Activated CD4-positive, alpha-beta memory T cell treated with anti-CD3 and anti-CD28 coated beads, Interleukin-2, amount 10 ng/mL, durations not matched to agents 7 days and 5 days (primary cell): ENCODE data around the gene COX19. TPM values are rescaled to one million over a fixed set of nuclear protein-coding genes. Genes with fewer than 3 reads are reported as not detected.
"Not testable (repeated sequence)": the region's sequence is repeated elsewhere in the genome, so short reads cannot be mapped to it uniquely, and the experiment has no call there.

ENCODE experiments used
- CTCF ChIA-PET: fragments of 350-600 bp; sonication (Branson Sonifier 250); formaldehyde crosslinking; loops from one replicate; lab custom pipeline; 2021; ENCODE audit warnings: antibody characterized with exemption, inconsistent platforms; lab: Charles Lee
- POLR2A ChIA-PET: fragments of 350-600 bp; sonication (Branson Sonifier 250); formaldehyde crosslinking; loops from one replicate; lab custom pipeline; 2021; ENCODE audit warnings: antibody characterized with exemption; lab: Charles Lee
- DNase-seq: peaks from one replicate; pipeline ENCODE4 v3.0.0-alpha.2; 2020
- H3K27ac Mint-ChIP-seq: one replicate; pipeline ENCODE4 v1.8.0; 2021; ENCODE audit warnings: mild to moderate bottlenecking, mixed read lengths
- H3K27me3 Mint-ChIP-seq: one replicate; pipeline ENCODE4 v1.8.0; 2021; ENCODE audit warnings: mixed read lengths
- H3K36me3 Mint-ChIP-seq: one replicate; pipeline ENCODE4 v1.8.0; 2021; ENCODE audit warnings: low read depth, mixed read lengths
- H3K4me1 Mint-ChIP-seq: one replicate; pipeline ENCODE4 v1.8.0; 2021; ENCODE audit warnings: mixed read lengths
- H3K4me3 Mint-ChIP-seq: one replicate; pipeline ENCODE4 v1.8.0; 2021; ENCODE audit warnings: mild to moderate bottlenecking, mixed read lengths
- H3K9me3 Mint-ChIP-seq: one replicate; pipeline ENCODE4 v1.8.0; 2021; ENCODE audit warnings: mixed read lengths
- total RNA-seq, 2 experiments: library from RNA; stranded (reverse); gene quantifications; one replicate each; pipeline ENCODE4 v1.2.3, GENCODE V29; 2021

COX19 gene
- total RNA-seq, 2 experiments from 2014 or later = 17.4 to 18.2 TPM

- Mint-ChIP-seq H3K4me3 (no peak overlapping the region), H3K4me1 (no peaks in the 10 kb centered on the region), H3K9me3 (peaks cover 3% of the 10 kb centered on the region), H3K27ac (no peak overlapping the region), H3K27me3 (no peaks in the 10 kb centered on the region), H3K36me3 (peaks cover 5% of the 10 kb centered on the region)
- DNase-seq = no peak
- ChIA-PET CTCF (interaction anchor here (0.9 kb wide), 1 partner anchor 61 kb away, joined by 3 read pairs; no protein-coding TSS in a partner anchor), POLR2A (no interaction called here)
Observed at GRCh38 chr7:1004018-1004852, 28.9 kb upstream of the COX19 start.

GRCh38 chr7:1002445-1002844, 27.1 kb upstream of the COX19 start:
- H3K36me3 Mint-ChIP-seq, DNase-seq, POLR2A ChIA-PET, H3K4me3 Mint-ChIP-seq, H3K27ac Mint-ChIP-seq, H3K27me3 Mint-ChIP-seq, H3K9me3 Mint-ChIP-seq, CTCF ChIA-PET, H3K4me1 Mint-ChIP-seq: not testable (repeated sequence)

GRCh38 chr7:1002026-1002425, 26.7 kb upstream of the COX19 start:
- POLR2A ChIA-PET, H3K4me1 Mint-ChIP-seq: not testable (repeated sequence)

DNA sequence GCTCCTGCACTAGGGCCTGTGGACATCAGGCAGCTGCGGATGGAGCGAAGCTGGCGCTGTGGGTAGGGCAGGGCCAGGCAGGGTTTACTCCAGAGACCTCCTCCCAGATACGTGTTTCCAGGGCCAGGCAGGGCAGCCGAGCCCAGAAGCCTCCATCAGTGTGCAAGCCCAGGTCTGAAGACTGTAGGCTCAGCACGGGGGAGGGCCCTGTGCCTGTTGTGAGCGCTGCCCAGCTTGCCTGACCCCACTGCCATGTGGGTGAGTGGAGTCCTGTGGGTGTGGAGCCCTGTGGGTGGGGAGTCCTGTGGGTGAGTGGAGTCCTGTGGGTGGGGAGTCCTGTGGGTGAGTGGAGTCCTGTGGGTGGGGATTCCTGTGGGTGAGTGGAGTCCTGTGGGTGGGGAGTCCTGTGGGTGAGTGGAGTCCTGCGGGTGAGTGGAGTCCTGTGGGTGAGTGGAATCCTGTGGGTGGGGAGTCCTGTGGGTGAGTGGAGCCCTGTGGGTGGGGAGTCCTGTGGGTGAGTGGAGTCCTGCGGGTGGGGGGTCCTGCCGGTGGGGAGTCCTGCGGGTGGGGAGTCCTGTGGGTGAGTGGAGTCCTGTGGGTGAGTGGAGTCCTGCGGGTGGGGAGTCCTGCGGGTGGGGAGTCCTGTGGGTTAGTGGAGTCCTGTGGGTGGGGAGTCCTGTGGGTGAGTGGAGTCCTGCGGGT, 25.9 kb upstream of the COX19 start:
- H3K27me3 Mint-ChIP-seq, H3K9me3 Mint-ChIP-seq, H3K4me3 Mint-ChIP-seq, H3K4me1 Mint-ChIP-seq, H3K36me3 Mint-ChIP-seq, CTCF ChIA-PET, H3K27ac Mint-ChIP-seq, DNase-seq, POLR2A ChIA-PET: not testable (repeated sequence)

More at GRCh38 chr7:1002026-1002425, 26.7 kb upstream of the COX19 start:
- H3K36me3 Mint-ChIP-seq, H3K9me3 Mint-ChIP-seq, CTCF ChIA-PET, H3K4me3 Mint-ChIP-seq, DNase-seq, H3K27me3 Mint-ChIP-seq, H3K27ac Mint-ChIP-seq: not testable (repeated sequence)

DNA sequence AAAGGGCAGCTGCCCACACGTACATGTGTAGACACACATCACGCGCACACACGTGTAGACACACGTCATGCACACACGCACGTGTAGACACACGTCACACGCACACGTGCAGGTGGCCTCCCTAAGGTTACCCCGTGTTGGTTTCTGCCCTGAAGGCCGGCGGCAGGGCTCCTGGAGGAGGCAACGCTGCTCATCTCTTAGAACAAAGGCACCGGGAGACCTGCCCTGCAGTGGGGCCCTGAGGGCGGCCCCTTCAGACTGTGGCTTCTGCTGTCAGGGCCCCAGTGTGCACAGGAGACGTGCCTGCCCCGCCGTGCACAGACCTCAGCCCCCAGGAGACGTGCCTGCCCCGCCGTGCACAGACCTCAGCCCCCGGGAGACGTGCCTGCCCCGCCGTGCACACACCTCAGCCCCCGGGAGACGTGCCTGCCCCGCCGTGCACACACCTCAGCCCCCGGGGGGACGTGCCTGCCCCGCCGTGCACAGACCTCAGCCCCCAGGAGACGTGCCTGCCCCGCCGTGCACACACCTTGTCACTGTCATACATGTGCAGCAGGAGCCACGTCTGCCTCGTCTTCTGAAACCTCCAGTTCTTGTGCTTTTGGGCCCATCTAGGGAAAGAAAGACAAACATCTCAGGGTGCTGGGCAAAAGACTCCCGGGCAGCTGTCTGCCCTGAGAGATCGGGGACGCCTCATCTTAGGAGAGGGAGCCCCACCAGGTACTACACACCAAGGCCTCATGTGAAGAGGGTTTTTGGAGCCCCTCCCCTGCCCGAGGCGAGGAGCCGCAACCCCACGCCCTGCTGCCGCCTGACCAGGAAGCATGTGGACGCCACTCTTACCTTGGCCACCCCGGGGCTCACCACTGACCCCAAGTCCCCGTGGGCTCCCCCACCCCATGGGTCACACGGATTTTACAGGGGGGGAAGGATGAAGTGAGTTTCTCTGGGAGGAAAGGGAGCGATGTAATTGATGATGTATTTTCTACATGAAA, 24.9 kb upstream of the COX19 start:
- no peak for DNase-seq
- Mint-ChIP-seq H3K4me1 (no peaks in the 10 kb centered on the region), H3K36me3 (no peaks in the 10 kb centered on the region), H3K4me3 (no peak overlapping the region), H3K27me3 (no peaks in the 10 kb centered on the region), H3K27ac (no peak overlapping the region), H3K9me3 (no peaks in the 10 kb centered on the region)
- CTCF ChIA-PET = no interaction called here
- POLR2A ChIA-PET = no interaction called here

DNA sequence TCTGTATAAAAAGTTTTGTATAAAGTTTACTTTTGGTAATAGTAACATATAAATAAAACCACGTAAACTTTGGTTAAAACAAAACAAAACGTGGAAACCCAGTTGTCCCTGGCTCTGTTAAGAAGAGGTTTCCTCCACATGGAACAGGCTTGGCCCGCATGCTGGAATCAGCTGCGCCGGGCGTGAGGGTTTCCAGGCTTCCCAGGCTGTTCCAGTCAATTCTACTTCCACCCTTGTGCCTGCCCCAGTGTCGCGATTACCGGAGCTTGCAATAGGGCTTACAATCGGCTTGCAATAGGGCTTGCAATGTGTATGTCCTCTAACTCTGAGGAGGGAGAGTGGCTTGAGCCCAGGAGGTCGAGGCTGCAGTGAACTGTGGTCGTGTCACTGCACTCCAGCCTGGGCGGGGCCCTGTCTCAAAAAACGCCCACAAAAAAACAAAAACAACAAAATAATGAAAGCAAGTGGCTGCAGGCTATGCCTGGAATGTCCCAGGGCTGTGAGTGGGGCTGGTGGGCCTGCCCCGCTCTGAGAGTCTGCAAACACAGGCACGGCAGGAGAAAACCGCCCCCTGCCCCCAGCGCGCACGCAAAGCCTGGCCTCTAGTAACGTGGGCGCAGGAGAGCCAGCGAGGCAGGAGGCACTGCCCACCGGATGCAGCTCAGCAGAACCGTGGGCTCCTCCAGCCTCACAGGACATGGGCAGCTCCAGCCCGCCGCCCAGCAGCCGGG, 24.0 kb upstream of the COX19 start:
- Mint-ChIP-seq H3K27me3 (no peaks in the 10 kb centered on the region), H3K4me3 (no peak overlapping the region), H3K36me3 (no peaks in the 10 kb centered on the region), H3K4me1 (no peaks in the 10 kb centered on the region), H3K27ac (no peak overlapping the region), H3K9me3 (no peaks in the 10 kb centered on the region)
- ChIA-PET POLR2A (no interaction called here), CTCF (interaction anchor here (1.8 kb wide), 1 partner anchor 67 kb away, joined by 6 read pairs; no protein-coding TSS in a partner anchor)
- no peak for DNase-seq

DNA sequence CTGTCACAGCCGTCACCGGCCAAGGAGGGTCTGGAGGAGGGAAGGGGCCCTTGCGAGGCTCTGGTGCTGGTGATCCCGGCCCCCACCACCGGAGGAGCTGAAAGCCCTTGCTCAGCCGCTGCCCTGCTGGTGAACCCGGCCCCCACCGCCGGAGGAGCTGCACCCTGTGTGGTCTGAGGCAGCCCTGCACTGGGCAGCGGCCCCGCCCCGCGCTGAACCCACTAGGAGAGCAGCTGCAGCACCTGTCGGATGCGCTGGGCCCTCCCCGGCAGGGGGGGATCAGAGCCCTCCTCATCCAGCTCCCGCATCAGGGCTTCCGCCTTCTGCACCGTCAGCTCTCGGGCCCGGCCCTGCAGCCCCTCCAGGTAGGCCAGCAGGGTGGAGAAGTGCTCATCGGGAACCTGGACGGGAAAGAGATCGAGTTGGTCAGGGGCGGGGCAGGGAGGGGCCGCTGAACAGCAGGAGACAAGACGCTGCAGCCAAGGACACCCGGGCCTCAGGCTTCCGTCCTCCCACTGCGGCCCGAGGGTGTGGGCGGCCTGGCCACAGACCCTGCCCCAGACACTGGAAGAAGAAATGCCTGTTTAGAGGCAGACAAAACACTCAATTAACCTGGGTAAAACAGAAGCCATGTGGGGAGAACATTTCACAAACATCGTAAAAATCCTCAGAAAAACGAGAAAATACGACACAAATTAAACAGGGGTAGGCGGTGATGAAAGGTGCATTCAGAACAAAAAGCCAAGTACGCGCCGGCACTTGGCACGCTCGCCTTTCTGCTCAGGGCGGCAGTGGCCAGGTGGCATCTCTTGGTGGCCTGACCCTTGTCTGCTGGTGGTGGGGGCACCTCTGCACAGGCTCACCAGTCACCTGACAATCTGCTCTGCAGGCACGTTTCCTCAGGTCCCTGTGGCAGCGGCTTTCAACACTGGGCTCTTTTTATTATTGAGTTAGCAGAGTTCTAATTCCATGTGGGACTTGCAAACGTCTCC, 22.4 kb upstream of the COX19 start:
- POLR2A ChIA-PET = no interaction called here
- DNase-seq = no peak
- Mint-ChIP-seq H3K9me3 (no peaks in the 10 kb centered on the region), H3K4me1 (peaks cover 3% of the 10 kb centered on the region), H3K36me3 (no peaks in the 10 kb centered on the region), H3K27me3 (no peaks in the 10 kb centered on the region), H3K4me3 (no peak overlapping the region), H3K27ac (no peak overlapping the region)
- CTCF ChIA-PET = interaction anchor here (1.8 to 7.3 kb wide), 2 partner anchors 65 to 68 kb away, joined by 6 to 270 read pairs; no protein-coding TSS in a partner anchor

- POLR2A ChIA-PET = interaction anchor here (3.9 kb wide), 1 partner anchor 69 kb away, joined by 28 read pairs; no protein-coding TSS in a partner anchor
- H3K9me3 Mint-ChIP-seq = no peaks in the 10 kb centered on the region
Observed at GRCh38 chr7:996079-996872, 20.9 kb upstream of the COX19 start.

GRCh38 chr7:995571-995970, 20.2 kb upstream of the COX19 start:
- POLR2A ChIA-PET = interaction anchor here (3.9 kb wide), 1 partner anchor 70 kb away, joined by 28 read pairs; no protein-coding TSS in a partner anchor
- Mint-ChIP-seq H3K27me3 (no peaks in the 10 kb centered on the region), H3K4me1 (peaks cover 3% of the 10 kb centered on the region), H3K9me3 (no peaks in the 10 kb centered on the region), H3K36me3 (no peaks in the 10 kb centered on the region), H3K27ac (no peak overlapping the region), H3K4me3 (no peak overlapping the region)
- CTCF ChIA-PET = interaction anchor here (4.0 to 7.3 kb wide), 2 partner anchors 67 to 180 kb away, joined by 37 to 270 read pairs; no protein-coding TSS in a partner anchor
- no peak for DNase-seq

More at GRCh38 chr7:996079-996872, 20.9 kb upstream of the COX19 start:
- no peaks in the 10 kb centered on the region for H3K36me3 Mint-ChIP-seq
- peaks cover 3% of the 10 kb centered on the region for H3K4me1 Mint-ChIP-seq
- no peak overlapping the region for H3K4me3 Mint-ChIP-seq
- CTCF ChIA-PET = interaction anchor here (7.3 kb wide), 1 partner anchor 66 kb away, joined by 270 read pairs; no protein-coding TSS in a partner anchor
- DNase-seq = no peak
- no peak overlapping the region for H3K27ac Mint-ChIP-seq
- no peaks in the 10 kb centered on the region for H3K27me3 Mint-ChIP-seq

DNA sequence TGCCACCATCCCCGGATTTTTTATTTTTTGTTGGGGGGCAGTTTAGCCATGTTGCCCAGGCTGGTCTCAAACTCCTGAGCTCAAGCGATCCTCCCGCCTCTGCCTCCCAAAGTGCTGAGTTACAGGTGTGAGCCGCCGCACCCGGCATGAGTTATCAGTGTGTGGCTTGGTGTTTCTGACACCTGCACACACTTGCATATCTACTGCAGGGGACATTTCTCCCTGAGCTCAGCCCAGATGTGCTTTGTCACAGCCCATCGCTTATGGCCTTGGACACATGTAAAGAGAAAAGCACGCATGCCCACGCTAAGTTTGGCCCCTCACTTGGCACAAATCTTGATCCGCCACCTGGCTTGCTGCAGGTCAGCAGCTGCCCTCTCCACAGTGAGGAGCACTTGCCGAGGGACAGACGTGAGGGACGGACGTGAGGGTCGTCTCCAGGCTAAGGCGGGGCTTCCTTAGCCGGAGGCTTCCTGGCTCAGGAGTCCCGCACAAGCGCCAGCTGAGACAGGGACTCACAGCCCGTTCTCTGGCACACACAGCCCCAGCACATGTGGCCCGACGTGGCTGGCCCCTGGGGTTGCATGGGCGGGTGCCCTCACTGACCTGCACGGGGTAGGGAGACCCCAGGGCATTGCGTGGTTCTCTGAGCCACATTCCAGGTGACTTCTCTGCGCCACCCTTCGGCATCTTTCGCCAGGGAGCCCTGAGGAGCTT, 19.4 kb upstream of the COX19 start:
- CTCF ChIA-PET = interaction anchor here (1.0 to 7.3 kb wide), 10 partner anchors 14 to 181 kb away, joined by 3 to 270 read pairs (median 10); partner anchors contain the start of genes COX19 and GPR146
- H3K4me3 Mint-ChIP-seq = no peak overlapping the region

More for the DNA sequence above, 19.4 kb upstream of the COX19 start:
- Mint-ChIP-seq H3K4me1 (peaks cover 3% of the 10 kb centered on the region), H3K36me3 (no peaks in the 10 kb centered on the region), H3K9me3 (no peaks in the 10 kb centered on the region), H3K27me3 (no peaks in the 10 kb centered on the region), H3K27ac (no peak overlapping the region)
- POLR2A ChIA-PET = interaction anchor here (3.9 kb wide), 1 partner anchor 71 kb away, joined by 28 read pairs; no protein-coding TSS in a partner anchor
- DNase-seq = no peak
